DLD1 (cell line): ENCODE measurements around the gene KRT13.

ENCODE experiments used
- in situ Hi-C: cut with HindIII; loops from 2 replicates; pipeline ENCODE4 v1.10.0; 2017; ENCODE audit warnings: low sequenced_read_pairs

KRT13 gene

GRCh38 chr17:41498276-41498675 is 7.1 kb downstream of the KRT13 start:
- in situ Hi-C loops = no loop called here

GRCh38 chr17:41496803-41497484 is 8.5 kb downstream of the KRT13 start:
- in situ Hi-C loops = no loop called here

GRCh38 chr17:41494524-41494923 is 10.9 kb downstream of the KRT13 start:
- in situ Hi-C loops = no loop called here

- in situ Hi-C loops = no loop called here
Measured at GRCh38 chr17:41492771-41493170, 12.6 kb downstream of the KRT13 start.

- in situ Hi-C loops = no loop called here
Measured at GRCh38 chr17:41492351-41492750, 13.1 kb downstream of the KRT13 start.

GRCh38 chr17:41491476-41491875 is 13.9 kb downstream of the KRT13 start:
- in situ Hi-C loops = no loop called here

- in situ Hi-C loops = no loop called here
Measured at GRCh38 chr17:41490000-41490990, 15.1 kb downstream of the KRT13 start.

GRCh38 chr17:41489531-41489930 is 15.9 kb downstream of the KRT13 start, which contains the start of gene KRT36:
TSS of gene KRT36 (minus strand) at chr17:41489910. CDS start at chr17:41489864, 46 bp downstream.
- in situ Hi-C loops = no loop called here

- in situ Hi-C loops = no loop called here
Measured at GRCh38 chr17:41486809-41487530, 18.4 kb downstream of the KRT13 start.

- in situ Hi-C loops = no loop called here
Measured at GRCh38 chr17:41486316-41486715, 19.1 kb downstream of the KRT13 start.

GRCh38 chr17:41484920-41485904 is 20.2 kb downstream of the KRT13 start:
- in situ Hi-C loops = no loop called here

- in situ Hi-C loops = no loop called here
Measured at GRCh38 chr17:41483991-41484826, 21.2 kb downstream of the KRT13 start.

- in situ Hi-C loops = no loop called here
Measured at GRCh38 chr17:41483531-41483930, 21.9 kb downstream of the KRT13 start.

GRCh38 chr17:41481036-41481435 is 24.4 kb downstream of the KRT13 start, which contains the start of gene KRT35:
TSS of gene KRT35 (minus strand) at chr17:41481151. CDS start at chr17:41481097, 54 bp downstream.
- in situ Hi-C loops = no loop called here

- in situ Hi-C loops = no loop called here
Measured at GRCh38 chr17:41480581-41480980, 24.8 kb downstream of the KRT13 start.

GRCh38 chr17:41480136-41480535 is 25.3 kb downstream of the KRT13 start:
- in situ Hi-C loops = no loop called here

GRCh38 chr17:41478237-41478636 is 27.2 kb downstream of the KRT13 start:
- in situ Hi-C loops = no loop called here

GRCh38 chr17:41476866-41477815 is 28.3 kb downstream of the KRT13 start:
- in situ Hi-C loops = no loop called here
